Heart left ventricle (tissue), 16 donors: Measurements from ENCODE around the gene ITPK1. TPM values are rescaled to one million over a fixed set of nuclear protein-coding genes. Genes with fewer than 3 reads are reported as not detected.

ENCODE experiments used
- ATAC-seq, 4 donors: fragments of 200-7000 bp; cut with Tn5 transposase; one replicate each; pipeline ENCODE4 v1.9.1; 2020 to 2022; ENCODE audit warnings: moderate library complexity in 4 of 4, mild to moderate bottlenecking in 3 of 4, moderate number of reproducible peaks in 1 of 4
- DNase-seq, 5 donors: peaks; one replicate each; pipeline ENCODE4 v3.0.0-alpha.2; 2020
- H3K27ac ChIP-seq, 12 donors: fragments of 200-600 bp; sonication (generic) in 4 of 12; one replicate each; pipeline versions ENCODE4 v1.5.0 to v1.8.0; 2016 to 2022; ENCODE audit warnings: mild to moderate bottlenecking in 2 of 12
- H3K27me3 ChIP-seq, 9 donors: fragments of 200-600 bp; sonication (generic) in 2 of 9; one replicate each; pipeline versions ENCODE4 v1.5.1 to v1.8.0; 2016 to 2022; ENCODE audit warnings: mild to moderate bottlenecking in 3 of 9
- H3K36me3 ChIP-seq, 9 donors: fragments of 200-600 bp; sonication (generic) in 2 of 9; one replicate each; pipeline versions ENCODE4 v1.5.0 to v1.8.0; 2018 to 2022; ENCODE audit warnings: mild to moderate bottlenecking in 2 of 9
- H3K4me1 ChIP-seq, 12 donors: fragments of 200-600 bp; sonication (generic) in 4 of 12; one replicate each; pipeline versions ENCODE4 v1.5.0 to v1.8.0; 2016 to 2022; ENCODE audit warnings: mild to moderate bottlenecking in 3 of 12
- H3K4me3 ChIP-seq, 12 donors: fragments of 200-600 bp; sonication (generic) in 4 of 12; one replicate each; pipeline versions ENCODE4 v1.5.0 to v1.8.0; 2017 to 2022; ENCODE audit warnings: mild to moderate bottlenecking in 9 of 12, moderate library complexity in 4 of 12
- H3K9me3 ChIP-seq, 12 donors: fragments of 200-600 bp; sonication (generic) in 4 of 12; one replicate each; pipeline versions ENCODE4 v1.5.0 to v1.8.0; 2016 to 2022; ENCODE audit warnings: mild to moderate bottlenecking in 1 of 12
- CTCF ChIP-seq, 12 donors: fragments of 200-600 bp; sonication (generic) in 4 of 12; IDR thresholded peaks; one replicate each; pipeline versions ENCODE4 v1.5.0 to v1.8.0; 2018 to 2022; ENCODE audit warnings: antibody characterized with exemption in 12 of 12, mild to moderate bottlenecking in 5 of 12
- POLR2A ChIP-seq, 2 donors: fragments of 450-650 bp; IDR thresholded peaks; one replicate each; pipeline ENCODE4 v1.6.1; 2017; ENCODE audit warnings: antibody characterized with exemption in 2 of 2, mild to moderate bottlenecking in 2 of 2, moderate library complexity in 2 of 2
- WGBS, 4 donors: extraction: QIAGEN DNeasy Blood & Tissue Kit in 2 of 4; methylation state at CpG; one replicate each; pipeline versions ENCODE4 v1.1.5 to v1.1.7; 2013 to 2018; 5-methylcytosine and 5-hydroxymethylcytosine counted together
- intact Hi-C, 10 donors: fragments of 100-400 bp; cut with DNase I; formaldehyde crosslinking; loops; one replicate each; pipeline versions ENCODE4 v1.11.1 to v1.14.2; 2022
- polyA plus RNA-seq, 2 donors: library from polyadenylated mRNA; stranded (reverse); fragments of 200-250 nt; gene quantifications; one replicate each; pipeline ENCODE4 v1.2.3, GENCODE V29; 2013
- total RNA-seq, 9 donors: library from RNA; depleted of rRNA in 2 of 9; stranded (reverse); fragments of >200 nt in 2 of 9; fragmentation: NEBNext Ultra II Directional in 3 of 9; extraction: Animal tissue kit (Norgen Biotek cat#: 25700) in 3 of 9; gene quantifications; one replicate each; pipeline versions ENCODE4 v1.1.0 to v1.2.4, GENCODE V29; 2016 to 2023
- donor health status: ischemic (EF 13 %, LVEDD 7.1; RV severe dilation, severe dysfunction).
- donor health status: healthy with polysubstance abuse.
- donor health status: DM: no; HTN: yes; CAD: no.
- donor health status: DM: no; HTN: no; CAD: no.
- donor health status: ischemic (EF 25% LVEDD 6.9; RV normal size, moderate dysfunction).
- donor health status: ischemic (EF 25% LVEDD 5.7; RV mildly dilated, moderate dysfunction).
- donor health status: healthy.
- donor health status: DM: yes; HTN: yes; CAD: no.
- donor health status: ischemic (EF 35%, LVEDD 5.7; RV mildly dilated, moderate dysfunction).
- donor health status: nonischemic (EF 11% LVEDD 7.7; RV severe dilation, severe dysfunction).
- donor health status: DM: yes; HTN: yes; CAD: no.
- donor health status: PGD.
- donor health status: ischemic (EF 29% LVEDD 5.4; RV normal size, mild dysfunction).
- donor health status: nonischemic (EF 23%, LVEDD 6.1; RV moderate dilation, normal function).

Gene ITPK1
- total and polyA plus RNA-seq, 11 donors = 44.5 to 158 (median 91.0) TPM

- H3K27me3 ChIP-seq = no peaks in the 10 kb centered on the region
- H3K4me1 ChIP-seq = peaks cover 0 to 17% (median 7%) of the 10 kb centered on the region in 12 donors
- H3K27ac ChIP-seq = no peak overlapping the region
- WGBS, 4 donors = 62 to 77% (median 71%) methylated on average over 15 to 17 of the region's 17 CpGs
- no peak overlapping the region for H3K4me3 ChIP-seq
- TF ChIP-seq POLR2A (IDR thresholded peaks at IDR 0.05) (no peak), CTCF (IDR thresholded peaks at IDR 0.05) (no peak)
- ATAC-seq (peak in 2 of 4 donors; percentile 9 to 12), DNase-seq (peak in 1 of 5 donors; percentile 46)
- peaks cover 0 to 67% (median 37%) of the 10 kb centered on the region in 9 donors for H3K36me3 ChIP-seq
- H3K9me3 ChIP-seq = no peaks in the 10 kb centered on the region
- intact Hi-C loops = no loop called here
Measured at GRCh38 chr14:92943855-92944570, 171.7 kb downstream of the ITPK1 start.

- peaks cover 0 to 22% (median 7%) of the 10 kb centered on the region in 12 donors for H3K4me1 ChIP-seq
- H3K9me3 ChIP-seq = no peaks in the 10 kb centered on the region
- peaks cover 0 to 66% (median 34%) of the 10 kb centered on the region in 9 donors for H3K36me3 ChIP-seq
- WGBS, 4 donors = 91 to 96% (median 94%) methylated on average over 24 to 30 of the region's 30 CpGs
- TF ChIP-seq POLR2A (IDR thresholded peaks at IDR 0.05) = no peak
- no peak for TF ChIP-seq CTCF (IDR thresholded peaks at IDR 0.05)
- ATAC-seq (no peak), DNase-seq (peak in 1 of 5 donors; percentile 52)
- intact Hi-C loops = no loop called here
- H3K27ac ChIP-seq = no peak overlapping the region
- H3K27me3 ChIP-seq = no peaks in the 10 kb centered on the region
- H3K4me3 ChIP-seq = no peak overlapping the region
Measured at GRCh38 chr14:92942976-92943710, 172.6 kb downstream of the ITPK1 start.

DNA sequence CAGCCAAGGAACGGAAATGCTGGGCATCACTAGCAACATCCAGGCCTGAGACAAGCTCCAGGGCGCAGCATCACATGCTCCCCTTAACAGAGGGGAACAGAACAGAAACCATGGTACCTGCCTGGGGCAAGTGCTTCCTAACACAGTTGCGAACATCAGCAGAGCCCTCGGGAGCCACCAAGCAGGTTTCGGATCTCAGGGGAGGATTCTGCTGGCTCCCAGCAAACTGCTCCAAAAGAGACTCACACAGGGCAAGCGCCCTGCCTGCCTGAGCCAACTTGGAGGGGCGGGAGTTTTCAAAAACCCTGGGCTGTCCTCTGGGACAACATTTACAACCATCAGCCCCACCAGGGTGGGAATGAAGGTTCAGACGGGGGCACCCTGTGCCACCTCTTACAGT, 173.1 kb downstream of the ITPK1 start:
- Histone ChIP-seq H3K27ac (no peak overlapping the region), H3K27me3 (no peaks in the 10 kb centered on the region), H3K36me3 (peaks cover 0 to 61% (median 30%) of the 10 kb centered on the region in 9 donors), H3K4me1 (peaks cover 0 to 22% (median 7%) of the 10 kb centered on the region in 12 donors), H3K4me3 (no peak overlapping the region), H3K9me3 (no peaks in the 10 kb centered on the region)
- intact Hi-C loops = no loop called here
- WGBS, 4 donors = 90 to 100% (median 95%) methylated on average over 3 to 8 of the region's 8 CpGs
- ATAC-seq (no peak), DNase-seq (peak in 1 of 5 donors; percentile 10)
- no peak for TF ChIP-seq CTCF (IDR thresholded peaks at IDR 0.05)
- TF ChIP-seq POLR2A (IDR thresholded peaks at IDR 0.05) = no peak

GRCh38 chr14:92942136-92942535, 173.6 kb downstream of the ITPK1 start:
- DNase-seq = peak in 1 of 5 donors; percentile 10
- Histone ChIP-seq H3K9me3 (no peaks in the 10 kb centered on the region), H3K27ac (no peak overlapping the region), H3K27me3 (no peaks in the 10 kb centered on the region), H3K4me1 (peaks cover 0 to 21% (median 7%) of the 10 kb centered on the region in 12 donors), H3K36me3 (peaks cover 0 to 61% (median 30%) of the 10 kb centered on the region in 9 donors), H3K4me3 (no peak overlapping the region)
- intact Hi-C loops = no loop called here
- WGBS, 4 donors = 96 to 98% (median 96%) methylated on average over 5 of the region's 5 CpGs
- TF ChIP-seq POLR2A (IDR thresholded peaks at IDR 0.05) = no peak
- no peak for TF ChIP-seq CTCF (IDR thresholded peaks at IDR 0.05)
- ATAC-seq = no peak
